Hepatocyte (in vitro differentiated cells): ENCODE measurements around the gene MACC1.

ENCODE experiments used
- EZH2 ChIP-seq: fragments of 200-600 bp; sonication (generic); IDR thresholded peaks from 2 replicates; pipeline ENCODE4 v1.6.1; 2016; ENCODE audit warnings: antibody characterized with exemption, mild to moderate bottlenecking, borderline replicate concordance
- TF ChIP-seq, protein P1 (sequence below): fragments of 200-600 bp; sonication (generic); IDR thresholded peaks from 2 replicates; pipeline ENCODE4 v1.5.1; 2016; ENCODE audit warnings: antibody characterized with exemption, mild to moderate bottlenecking; ENCODE audit not compliant: poor library complexity

- TF ChIP-seq, protein P1, sequence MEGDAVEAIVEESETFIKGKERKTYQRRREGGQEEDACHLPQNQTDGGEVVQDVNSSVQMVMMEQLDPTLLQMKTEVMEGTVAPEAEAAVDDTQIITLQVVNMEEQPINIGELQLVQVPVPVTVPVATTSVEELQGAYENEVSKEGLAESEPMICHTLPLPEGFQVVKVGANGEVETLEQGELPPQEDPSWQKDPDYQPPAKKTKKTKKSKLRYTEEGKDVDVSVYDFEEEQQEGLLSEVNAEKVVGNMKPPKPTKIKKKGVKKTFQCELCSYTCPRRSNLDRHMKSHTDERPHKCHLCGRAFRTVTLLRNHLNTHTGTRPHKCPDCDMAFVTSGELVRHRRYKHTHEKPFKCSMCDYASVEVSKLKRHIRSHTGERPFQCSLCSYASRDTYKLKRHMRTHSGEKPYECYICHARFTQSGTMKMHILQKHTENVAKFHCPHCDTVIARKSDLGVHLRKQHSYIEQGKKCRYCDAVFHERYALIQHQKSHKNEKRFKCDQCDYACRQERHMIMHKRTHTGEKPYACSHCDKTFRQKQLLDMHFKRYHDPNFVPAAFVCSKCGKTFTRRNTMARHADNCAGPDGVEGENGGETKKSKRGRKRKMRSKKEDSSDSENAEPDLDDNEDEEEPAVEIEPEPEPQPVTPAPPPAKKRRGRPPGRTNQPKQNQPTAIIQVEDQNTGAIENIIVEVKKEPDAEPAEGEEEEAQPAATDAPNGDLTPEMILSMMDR = no peak
- TF ChIP-seq EZH2 = no peak
Measured at GRCh38 chr7:20153999-20154398, 63.2 kb downstream of the MACC1 start.
